Measurements from ENCODE around the gene SLC19A2. TPM values are rescaled to one million over a fixed set of nuclear protein-coding genes. Genes with fewer than 3 reads are reported as not detected.

SLC19A2 gene
- total and polyA plus RNA-seq, 2 donors from 2014 or later: 7.8 to 10.9 TPM

DNA sequence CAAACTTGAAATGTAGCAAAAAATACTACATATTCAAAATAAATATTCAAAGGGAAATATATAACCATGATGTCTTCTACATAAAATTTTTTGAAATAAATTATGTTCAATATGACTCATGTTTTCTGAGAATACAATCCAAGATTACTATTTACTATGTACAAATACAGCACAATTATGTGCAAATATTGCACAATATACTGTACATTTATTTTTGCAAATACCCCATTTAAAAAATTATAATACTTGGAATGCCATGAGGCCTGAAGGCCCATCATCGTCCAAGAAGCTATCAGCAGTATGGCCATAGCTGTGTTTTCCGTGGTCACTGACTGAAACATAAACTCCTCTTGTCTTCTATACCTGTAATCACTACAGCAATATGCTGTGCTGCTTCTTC lies 70.8 kb downstream of the SLC19A2 start:
- Histone ChIP-seq H3K27me3 (ENCODE audit: control insufficient read depth, insufficient read depth, low read length) (no peaks in the 10 kb centered on the region), H3K9ac (ENCODE audit: low read length in 3 of 3) (no peak overlapping the region), H3K4me3 (ENCODE audit: low read length in 3 of 3) (no peak overlapping the region), H3K4me1 (ENCODE audit: control insufficient read depth in 2 of 3, insufficient read depth in 2 of 3, low read depth in 1 of 3, low read length in 3 of 3) (no peaks in the 10 kb centered on the region), H3K27ac (ENCODE audit: low read depth in 2 of 2, low read length in 2 of 2) (no peak overlapping the region), H3K36me3 (ENCODE audit: control insufficient read depth in 2 of 3, insufficient read depth in 3 of 3, low read length in 3 of 3) (no peaks in the 10 kb centered on the region), H3K9me3 (ENCODE audit: control insufficient read depth in 2 of 3, insufficient read depth in 1 of 3, low read length in 3 of 3) (no peaks in the 10 kb centered on the region)
- DNase-seq (no peak), FAIRE-seq (no peak)
- intact Hi-C loops (cut with DNase I): no loop called here
- no peak for TF ChIP-seq CTCF (IDR thresholded peaks at IDR 0.05; ENCODE audit: borderline replicate concordance, extremely low read depth, insufficient read depth)

Other genes with a start within 250 kb of the SLC19A2 start
- 31.9 TPM for gene NME7, start 118.1 kb downstream of the SLC19A2 start, total RNA-seq
- 13.7 TPM for gene NME7, start 118.1 kb downstream of the SLC19A2 start, polyA plus RNA-seq (ENCODE audit: insufficient read depth, low read depth, low replicate concordance)
- gene BLZF1, start 117.7 kb downstream of the SLC19A2 start, total RNA-seq: 25.3 TPM
- gene BLZF1, start 117.7 kb downstream of the SLC19A2 start, polyA plus RNA-seq (ENCODE audit: insufficient read depth, low read depth, low replicate concordance): 10.3 TPM
- 4.8 TPM for gene CCDC181, start 58.5 kb downstream of the SLC19A2 start, total RNA-seq
- 8.2 TPM for gene CCDC181, start 58.5 kb downstream of the SLC19A2 start, polyA plus RNA-seq (ENCODE audit: insufficient read depth, low read depth, low replicate concordance)
- gene F5, start 100.5 kb upstream of the SLC19A2 start, total RNA-seq: 3.8 TPM
- gene F5, start 100.5 kb upstream of the SLC19A2 start, polyA plus RNA-seq (ENCODE audit: insufficient read depth, low read depth, low replicate concordance): 5.1 TPM
- gene SELP, start 144.2 kb upstream of the SLC19A2 start, total RNA-seq: 19.4 TPM
- gene SELP, start 144.2 kb upstream of the SLC19A2 start, polyA plus RNA-seq (ENCODE audit: insufficient read depth, low read depth, low replicate concordance): 12.5 TPM
- gene SELL, start 225.7 kb upstream of the SLC19A2 start, total RNA-seq: 9.8 TPM
- 1.3 TPM for gene SELL, start 225.7 kb upstream of the SLC19A2 start, polyA plus RNA-seq (ENCODE audit: insufficient read depth, low read depth, low replicate concordance)
- gene SELE, start 248.1 kb upstream of the SLC19A2 start, total RNA-seq: 4.5 TPM
- 0.92 TPM for gene SELE, start 248.1 kb upstream of the SLC19A2 start, polyA plus RNA-seq (ENCODE audit: insufficient read depth, low read depth, low replicate concordance)

All from kidney (tissue), 14 donors.